ENCODE data around the gene SMPDL3A. TPM values are rescaled to one million over a fixed set of nuclear protein-coding genes. Genes with fewer than 3 reads are reported as not detected.

Gene SMPDL3A
- total and polyA plus RNA-seq, 2 of the 8 experiments (the other 6 are each of a cell fraction or from before 2014, with no cell fraction given) = 3.5 to 3.9 TPM

GRCh38 chr6:122778985-122779661, 9.9 kb upstream of the SMPDL3A start:
- no peak overlapping the region for H2BK12ac ChIP-seq (ENCODE audit: low read depth, low read length)
- H3K27me3 ChIP-seq (replicated peaks in 1 of 4; ENCODE audit: control insufficient read depth in 3 of 4, extremely low read depth in 1 of 4, insufficient read depth in 3 of 4, low read length in 3 of 4) = no peaks in the 10 kb centered on the region
- H3K4ac ChIP-seq (replicated peaks; ENCODE audit: insufficient read length, low read depth, low read length) = no peak overlapping the region
- H2AFZ ChIP-seq (ENCODE audit: low read length) = peak overlapping the region; percentile 96
- no peak overlapping the region for H2BK20ac ChIP-seq (ENCODE audit: low read length)
- H2BK120ac ChIP-seq (replicated peaks; ENCODE audit: low read depth, low read length) = no peak overlapping the region
- no peak overlapping the region for H2BK5ac ChIP-seq (ENCODE audit: low read depth, low read length)
- peak overlapping the region in 1 of 4 experiments; percentile 47; a peak in 3 of 8 replicates for H3K4me3 ChIP-seq (ENCODE audit: extremely low read depth in 1 of 4, insufficient read depth in 2 of 4, low read depth in 3 of 4, low read length in 4 of 4)
- H3K9ac ChIP-seq (replicated peaks in 1 of 4; ENCODE audit: extremely low read depth in 1 of 4, low read depth in 3 of 4, low read length in 3 of 4) = no peak overlapping the region
- DNase-seq (ENCODE audit: low read depth in 1 of 2, low spot score in 2 of 2) = peak in 1 of 2 experiments; percentile 63
- H3K18ac ChIP-seq (ENCODE audit: extremely low read depth, low read length) = peak overlapping the region; percentile 9; the same call in 1 of the 2 replicates
- H2BK15ac ChIP-seq (ENCODE audit: low read length) = no peak overlapping the region
- 30% methylated on average over 12 of the region's 13 CpGs; no CpG with 5 or more reads in 1 of the 2 experiments for WGBS, 2 experiments (ENCODE audit: extremely low coverage in 1 of 2, insufficient coverage in 1 of 2, insufficient read length in 1 of 2, insufficient replicate concordance in 2 of 2, low coverage in 1 of 2, low lambda C conversion rate in 2 of 2, missing lambda C conversion rate in 1 of 2)
- no peak overlapping the region for H3K14ac ChIP-seq (ENCODE audit: insufficient read length)
- H3K27ac ChIP-seq (ENCODE audit: low read depth, low read length) = no peak overlapping the region
- H3K79me1 ChIP-seq (ENCODE audit: low read depth, low read length) = no peaks in the 10 kb centered on the region
- H3K23me2 ChIP-seq (ENCODE audit: low read depth, low read length) = no peaks in the 10 kb centered on the region; the same call in 1 of the 2 replicates
- ChIA-PET POLR2A (ENCODE audit: partially characterized antibody) (interaction anchor here (0.6 to 1.7 kb wide), 3 partner anchors 9 to 20 kb away, joined by 3 to 5 read pairs (median 4); partner anchors contain the start of gene SMPDL3A), CTCF (ENCODE audit: partially characterized antibody) (interaction anchor here (0.6 to 2.2 kb wide), 10 partner anchors 8 to 426 kb away, joined by 3 to 11 read pairs (median 4); partner anchors contain the start of gene SMPDL3A)
- no peak overlapping the region for H3K56ac ChIP-seq (replicated peaks; ENCODE audit: insufficient read length, low read depth, low read length)
- H3K4me2 ChIP-seq (ENCODE audit: insufficient read depth in 1 of 2, low read depth in 2 of 2, low read length in 2 of 2) = peak overlapping the region; percentile 52 to 63
- H3K36me3 ChIP-seq (ENCODE audit: control insufficient read depth in 2 of 4, insufficient read depth in 4 of 4, low read length in 3 of 4) = no peaks in the 10 kb centered on the region
- no peak overlapping the region for H2AK5ac ChIP-seq (ENCODE audit: low read depth, low read length)
- H4K8ac ChIP-seq (ENCODE audit: extremely low read depth, insufficient read depth, low read length) = no peak overlapping the region
- no peak overlapping the region for H4K91ac ChIP-seq (replicated peaks; ENCODE audit: insufficient read length, low read length)
- peaks cover 2 to 9% (median 8%) of the 10 kb centered on the region in 4 experiments; a peak in 6 of 7 replicates for H3K4me1 ChIP-seq (replicated peaks in 1 of 4; ENCODE audit: control insufficient read depth in 3 of 4, insufficient read depth in 4 of 4, low read length in 3 of 4)
- no peaks in the 10 kb centered on the region for H4K20me1 ChIP-seq (replicated peaks in 1 of 2; ENCODE audit: control insufficient read depth in 1 of 2, insufficient read depth in 2 of 2, low read length in 2 of 2)
- H3K79me2 ChIP-seq (ENCODE audit: control insufficient read depth in 1 of 2, insufficient read depth in 2 of 2, low read length in 2 of 2) = no peaks in the 10 kb centered on the region
- no peak overlapping the region for H4K5ac ChIP-seq (ENCODE audit: insufficient read length, low read depth, low read length)
- FAIRE-seq = peak; percentile 32
- no peak overlapping the region for H3K23ac ChIP-seq (ENCODE audit: insufficient read length)
- H3K9me3 ChIP-seq (ENCODE audit: insufficient read depth in 2 of 2, low read depth in 1 of 2, low read length in 1 of 2) = no peaks in the 10 kb centered on the region
- no peak for TF ChIP-seq SIN3A (conservative IDR thresholded peaks at IDR 0.05 in 1 of 2, IDR thresholded peaks at IDR 0.05 in 1 of 2; ENCODE audit: low read depth in 1 of 2, low read length in 2 of 2)
- peak; percentile 17; the same call in 1 of the 2 replicates for TF ChIP-seq MAX (IDR thresholded peaks at IDR 0.05)
- TF ChIP-seq CHD1 (IDR thresholded peaks at IDR 0.05; ENCODE audit: low read depth, low read length) = no peak
- no peak for TF ChIP-seq GABPA (IDR thresholded peaks at IDR 0.05; ENCODE audit: borderline replicate concordance, insufficient read depth, low read length)
- no peak for TF ChIP-seq TBP (IDR thresholded peaks at IDR 0.05; ENCODE audit: low read depth, low read length)
- TF ChIP-seq SIRT6 (IDR thresholded peaks at IDR 0.05; ENCODE audit: low read length) = no peak
- no peak for TF ChIP-seq ZNF274 (IDR thresholded peaks at IDR 0.05; ENCODE audit: borderline replicate concordance, extremely low read depth, low read length)
- TF ChIP-seq SAP30 (IDR thresholded peaks at IDR 0.05; ENCODE audit: insufficient read depth, insufficient replicate concordance, low read length) = no peak
- TF ChIP-seq EP300 (IDR thresholded peaks at IDR 0.05; ENCODE audit: borderline replicate concordance in 1 of 2, low read depth in 2 of 2, low read length in 2 of 2) = no peak
- TF ChIP-seq MAFK (IDR thresholded peaks at IDR 0.05; ENCODE audit: low read depth, low read length) = no peak
- no peak for TF ChIP-seq HDAC2 (IDR thresholded peaks at IDR 0.05; ENCODE audit: borderline replicate concordance in 1 of 2, low read depth in 2 of 2, low read length in 2 of 2)

Measured in H1 (cell line).